Measurements from ENCODE around the gene DDA1. TPM values are rescaled to one million over a fixed set of nuclear protein-coding genes. Genes with fewer than 3 reads are reported as not detected.

Gene DDA1
- total and polyA plus RNA-seq, 9 of the 15 experiments (the other 6 are each of a cell fraction or from before 2014, with no cell fraction given) = 1.4 to 83.8 (median 33.8) TPM

DNA sequence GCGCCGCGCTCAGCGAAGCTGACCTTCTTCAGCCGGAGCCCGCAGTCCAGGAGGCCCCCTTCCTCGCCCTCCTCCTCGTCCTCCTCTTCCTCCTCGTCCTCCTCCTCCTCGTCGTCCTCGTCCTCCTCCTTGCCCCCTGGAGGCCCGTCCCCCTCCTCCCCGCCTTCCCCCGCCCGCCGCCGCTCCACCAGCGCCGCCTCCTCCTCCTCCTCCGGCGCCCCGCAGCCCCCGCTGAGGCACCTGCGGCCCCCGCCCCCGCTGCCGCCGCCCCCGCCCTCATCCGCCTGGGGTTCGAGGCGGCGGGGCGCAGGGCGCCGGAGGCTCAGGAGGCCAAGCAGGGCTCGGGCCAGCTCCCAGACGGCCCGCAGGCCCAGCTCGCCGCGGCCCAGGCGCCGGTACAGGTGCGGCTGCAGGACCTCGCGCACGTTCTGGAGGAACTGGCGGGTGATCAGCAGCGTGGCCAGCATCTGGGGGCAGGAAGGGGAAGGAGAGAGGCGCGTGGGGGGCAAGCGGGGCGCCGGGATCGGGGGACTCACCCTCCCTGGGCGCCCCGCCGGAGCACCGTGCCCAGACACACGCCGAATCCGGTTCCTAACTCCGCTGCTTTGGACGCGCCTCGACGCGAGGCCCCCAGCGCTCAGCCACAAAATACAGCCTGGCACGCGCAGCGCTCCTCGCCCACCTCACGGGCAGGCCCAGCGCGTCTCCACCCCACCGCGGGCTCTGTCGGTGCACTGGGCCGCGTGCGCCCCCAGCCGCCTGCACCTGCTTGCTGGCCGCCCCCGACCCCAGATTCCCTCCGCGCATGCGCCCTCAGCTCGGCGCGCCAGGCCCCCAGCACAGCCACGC is 19.4 kb downstream of the DDA1 start (continued):
- TF ChIP-seq PTRF (tag; IDR thresholded peaks at IDR 0.05) (no peak), ZBTB17 (CRISPR knock-in tag; IDR thresholded peaks at IDR 0.05) (no peak), KLF6 (CRISPR knock-in tag; IDR thresholded peaks at IDR 0.05; ENCODE audit: borderline replicate concordance) (no peak), ELF4 (CRISPR knock-in tag; IDR thresholded peaks at IDR 0.05) (no peak), JUND (IDR thresholded peaks at IDR 0.05; ENCODE audit: borderline replicate concordance, low read depth, low read length) (no peak), JUND (tag; IDR thresholded peaks at IDR 0.05; ENCODE audit: borderline replicate concordance, low read depth, low read length) (no peak), ZSCAN29 (IDR thresholded peaks at IDR 0.05) (no peak), TAL1 (IDR thresholded peaks at IDR 0.05) (no peak), NR2F6 (CRISPR knock-in tag; IDR thresholded peaks at IDR 0.05) (no peak), ATF3 (IDR thresholded peaks at IDR 0.05) (no peak), ATF3 (CRISPR knock-in tag; conservative IDR thresholded peaks at IDR 0.05) (no peak), ESRRB (CRISPR knock-in tag; IDR thresholded peaks at IDR 0.05; ENCODE audit: borderline replicate concordance) (no peak), MXI1 (IDR thresholded peaks at IDR 0.05; ENCODE audit: low read depth, low read length) (no peak), PML (IDR thresholded peaks at IDR 0.05; ENCODE audit: low read length) (no peak), RCOR1 (IDR thresholded peaks at IDR 0.05; ENCODE audit: borderline replicate concordance in 1 of 2, low read depth in 2 of 2, low read length in 2 of 2) (no peak), MBD2 (IDR thresholded peaks at IDR 0.05; ENCODE audit: borderline replicate concordance, low read depth) (no peak), ZNF121 (CRISPR knock-in tag; conservative IDR thresholded peaks at IDR 0.05) (no peak), ZNF263 (CRISPR knock-in tag; IDR thresholded peaks at IDR 0.05; ENCODE audit: borderline replicate concordance) (peak; percentile 93)
- TF ChIP-seq, protein P1, sequence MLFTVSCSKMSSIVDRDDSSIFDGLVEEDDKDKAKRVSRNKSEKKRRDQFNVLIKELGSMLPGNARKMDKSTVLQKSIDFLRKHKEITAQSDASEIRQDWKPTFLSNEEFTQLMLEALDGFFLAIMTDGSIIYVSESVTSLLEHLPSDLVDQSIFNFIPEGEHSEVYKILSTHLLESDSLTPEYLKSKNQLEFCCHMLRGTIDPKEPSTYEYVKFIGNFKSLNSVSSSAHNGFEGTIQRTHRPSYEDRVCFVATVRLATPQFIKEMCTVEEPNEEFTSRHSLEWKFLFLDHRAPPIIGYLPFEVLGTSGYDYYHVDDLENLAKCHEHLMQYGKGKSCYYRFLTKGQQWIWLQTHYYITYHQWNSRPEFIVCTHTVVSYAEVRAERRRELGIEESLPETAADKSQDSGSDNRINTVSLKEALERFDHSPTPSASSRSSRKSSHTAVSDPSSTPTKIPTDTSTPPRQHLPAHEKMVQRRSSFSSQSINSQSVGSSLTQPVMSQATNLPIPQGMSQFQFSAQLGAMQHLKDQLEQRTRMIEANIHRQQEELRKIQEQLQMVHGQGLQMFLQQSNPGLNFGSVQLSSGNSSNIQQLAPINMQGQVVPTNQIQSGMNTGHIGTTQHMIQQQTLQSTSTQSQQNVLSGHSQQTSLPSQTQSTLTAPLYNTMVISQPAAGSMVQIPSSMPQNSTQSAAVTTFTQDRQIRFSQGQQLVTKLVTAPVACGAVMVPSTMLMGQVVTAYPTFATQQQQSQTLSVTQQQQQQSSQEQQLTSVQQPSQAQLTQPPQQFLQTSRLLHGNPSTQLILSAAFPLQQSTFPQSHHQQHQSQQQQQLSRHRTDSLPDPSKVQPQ (CRISPR knock-in tag; IDR thresholded peaks at IDR 0.05; ENCODE audit: borderline replicate concordance) = no peak
- TF ChIP-seq, protein P2, sequence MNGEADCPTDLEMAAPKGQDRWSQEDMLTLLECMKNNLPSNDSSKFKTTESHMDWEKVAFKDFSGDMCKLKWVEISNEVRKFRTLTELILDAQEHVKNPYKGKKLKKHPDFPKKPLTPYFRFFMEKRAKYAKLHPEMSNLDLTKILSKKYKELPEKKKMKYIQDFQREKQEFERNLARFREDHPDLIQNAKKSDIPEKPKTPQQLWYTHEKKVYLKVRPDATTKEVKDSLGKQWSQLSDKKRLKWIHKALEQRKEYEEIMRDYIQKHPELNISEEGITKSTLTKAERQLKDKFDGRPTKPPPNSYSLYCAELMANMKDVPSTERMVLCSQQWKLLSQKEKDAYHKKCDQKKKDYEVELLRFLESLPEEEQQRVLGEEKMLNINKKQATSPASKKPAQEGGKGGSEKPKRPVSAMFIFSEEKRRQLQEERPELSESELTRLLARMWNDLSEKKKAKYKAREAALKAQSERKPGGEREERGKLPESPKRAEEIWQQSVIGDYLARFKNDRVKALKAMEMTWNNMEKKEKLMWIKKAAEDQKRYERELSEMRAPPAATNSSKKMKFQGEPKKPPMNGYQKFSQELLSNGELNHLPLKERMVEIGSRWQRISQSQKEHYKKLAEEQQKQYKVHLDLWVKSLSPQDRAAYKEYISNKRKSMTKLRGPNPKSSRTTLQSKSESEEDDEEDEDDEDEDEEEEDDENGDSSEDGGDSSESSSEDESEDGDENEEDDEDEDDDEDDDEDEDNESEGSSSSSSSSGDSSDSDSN (IDR thresholded peaks at IDR 0.05; ENCODE audit: borderline replicate concordance in 1 of 2, low read depth in 2 of 2, low read length in 2 of 2) = 0 out of 4 replicates have a peak, but pooled peaks of 1 of the 2 experiments have one; percentile 11
- TF ChIP-seq, protein P3, sequence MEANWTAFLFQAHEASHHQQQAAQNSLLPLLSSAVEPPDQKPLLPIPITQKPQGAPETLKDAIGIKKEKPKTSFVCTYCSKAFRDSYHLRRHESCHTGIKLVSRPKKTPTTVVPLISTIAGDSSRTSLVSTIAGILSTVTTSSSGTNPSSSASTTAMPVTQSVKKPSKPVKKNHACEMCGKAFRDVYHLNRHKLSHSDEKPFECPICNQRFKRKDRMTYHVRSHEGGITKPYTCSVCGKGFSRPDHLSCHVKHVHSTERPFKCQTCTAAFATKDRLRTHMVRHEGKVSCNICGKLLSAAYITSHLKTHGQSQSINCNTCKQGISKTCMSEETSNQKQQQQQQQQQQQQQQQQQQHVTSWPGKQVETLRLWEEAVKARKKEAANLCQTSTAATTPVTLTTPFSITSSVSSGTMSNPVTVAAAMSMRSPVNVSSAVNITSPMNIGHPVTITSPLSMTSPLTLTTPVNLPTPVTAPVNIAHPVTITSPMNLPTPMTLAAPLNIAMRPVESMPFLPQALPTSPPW (CRISPR knock-in tag; IDR thresholded peaks at IDR 0.05) = peak; percentile 36

Measured in K562 (cell line).